ENCODE data around the gene WDR17. TPM values are rescaled to one million over a fixed set of nuclear protein-coding genes. Genes with fewer than 3 reads are reported as not detected.

WDR17 gene
- total RNA-seq, 1 experiment from 2014 or later = 4.4 TPM

DNA sequence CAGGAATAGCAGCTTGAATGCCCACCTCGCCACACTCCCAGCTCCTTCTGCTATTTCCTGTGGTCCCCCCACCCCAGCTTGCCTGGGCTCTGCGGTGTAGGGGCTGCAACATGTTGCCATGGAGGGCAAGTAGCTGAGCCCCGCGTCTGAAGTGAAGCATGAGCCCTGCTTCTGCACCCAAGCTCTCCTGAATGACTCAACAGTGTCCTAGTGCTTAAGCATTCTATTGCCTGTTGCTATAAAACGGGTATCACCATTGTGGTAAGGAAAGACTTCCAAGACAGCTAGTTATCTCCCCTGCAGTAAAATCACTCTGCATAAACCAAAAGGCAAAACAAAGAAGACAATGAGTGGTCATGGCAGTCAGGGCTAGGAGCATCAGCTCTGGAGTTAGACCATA lies 161.1 kb downstream of the WDR17 start (continued):
- TF ChIP-seq, protein P1, sequence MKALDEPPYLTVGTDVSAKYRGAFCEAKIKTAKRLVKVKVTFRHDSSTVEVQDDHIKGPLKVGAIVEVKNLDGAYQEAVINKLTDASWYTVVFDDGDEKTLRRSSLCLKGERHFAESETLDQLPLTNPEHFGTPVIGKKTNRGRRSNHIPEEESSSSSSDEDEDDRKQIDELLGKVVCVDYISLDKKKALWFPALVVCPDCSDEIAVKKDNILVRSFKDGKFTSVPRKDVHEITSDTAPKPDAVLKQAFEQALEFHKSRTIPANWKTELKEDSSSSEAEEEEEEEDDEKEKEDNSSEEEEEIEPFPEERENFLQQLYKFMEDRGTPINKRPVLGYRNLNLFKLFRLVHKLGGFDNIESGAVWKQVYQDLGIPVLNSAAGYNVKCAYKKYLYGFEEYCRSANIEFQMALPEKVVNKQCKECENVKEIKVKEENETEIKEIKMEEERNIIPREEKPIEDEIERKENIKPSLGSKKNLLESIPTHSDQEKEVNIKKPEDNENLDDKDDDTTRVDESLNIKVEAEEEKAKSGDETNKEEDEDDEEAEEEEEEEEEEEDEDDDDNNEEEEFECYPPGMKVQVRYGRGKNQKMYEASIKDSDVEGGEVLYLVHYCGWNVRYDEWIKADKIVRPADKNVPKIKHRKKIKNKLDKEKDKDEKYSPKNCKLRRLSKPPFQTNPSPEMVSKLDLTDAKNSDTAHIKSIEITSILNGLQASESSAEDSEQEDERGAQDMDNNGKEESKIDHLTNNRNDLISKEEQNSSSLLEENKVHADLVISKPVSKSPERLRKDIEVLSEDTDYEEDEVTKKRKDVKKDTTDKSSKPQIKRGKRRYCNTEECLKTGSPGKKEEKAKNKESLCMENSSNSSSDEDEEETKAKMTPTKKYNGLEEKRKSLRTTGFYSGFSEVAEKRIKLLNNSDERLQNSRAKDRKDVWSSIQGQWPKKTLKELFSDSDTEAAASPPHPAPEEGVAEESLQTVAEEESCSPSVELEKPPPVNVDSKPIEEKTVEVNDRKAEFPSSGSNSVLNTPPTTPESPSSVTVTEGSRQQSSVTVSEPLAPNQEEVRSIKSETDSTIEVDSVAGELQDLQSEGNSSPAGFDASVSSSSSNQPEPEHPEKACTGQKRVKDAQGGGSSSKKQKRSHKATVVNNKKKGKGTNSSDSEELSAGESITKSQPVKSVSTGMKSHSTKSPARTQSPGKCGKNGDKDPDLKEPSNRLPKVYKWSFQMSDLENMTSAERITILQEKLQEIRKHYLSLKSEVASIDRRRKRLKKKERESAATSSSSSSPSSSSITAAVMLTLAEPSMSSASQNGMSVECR (CRISPR knock-in tag; IDR thresholded peaks at IDR 0.05; ENCODE audit: borderline replicate concordance) = no peak
- TF ChIP-seq CBFB (CRISPR knock-in tag; IDR thresholded peaks at IDR 0.05; ENCODE audit: low read depth) (no peak), USF2 (CRISPR knock-in tag; IDR thresholded peaks at IDR 0.05) (no peak), ZNF423 (CRISPR knock-in tag; IDR thresholded peaks at IDR 0.05) (no peak)

- H3K36me3 Mint-ChIP-seq = no peaks in the 10 kb centered on the region
- CTCF ChIA-PET = interaction anchor here (1.1 kb wide), 1 partner anchor 47 kb away, joined by 4 read pairs; no protein-coding TSS in a partner anchor
- TF ChIP-seq ATF1 (CRISPR knock-in tag; IDR thresholded peaks at IDR 0.05) = no peak
- TF ChIP-seq, protein P2, sequence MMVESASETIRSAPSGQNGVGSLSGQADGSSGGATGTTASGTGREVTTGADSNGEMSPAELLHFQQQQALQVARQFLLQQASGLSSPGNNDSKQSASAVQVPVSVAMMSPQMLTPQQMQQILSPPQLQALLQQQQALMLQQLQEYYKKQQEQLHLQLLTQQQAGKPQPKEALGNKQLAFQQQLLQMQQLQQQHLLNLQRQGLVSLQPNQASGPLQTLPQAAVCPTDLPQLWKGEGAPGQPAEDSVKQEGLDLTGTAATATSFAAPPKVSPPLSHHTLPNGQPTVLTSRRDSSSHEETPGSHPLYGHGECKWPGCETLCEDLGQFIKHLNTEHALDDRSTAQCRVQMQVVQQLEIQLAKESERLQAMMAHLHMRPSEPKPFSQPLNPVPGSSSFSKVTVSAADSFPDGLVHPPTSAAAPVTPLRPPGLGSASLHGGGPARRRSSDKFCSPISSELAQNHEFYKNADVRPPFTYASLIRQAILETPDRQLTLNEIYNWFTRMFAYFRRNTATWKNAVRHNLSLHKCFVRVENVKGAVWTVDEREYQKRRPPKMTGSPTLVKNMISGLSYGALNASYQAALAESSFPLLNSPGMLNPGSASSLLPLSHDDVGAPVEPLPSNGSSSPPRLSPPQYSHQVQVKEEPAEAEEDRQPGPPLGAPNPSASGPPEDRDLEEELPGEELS (CRISPR knock-in tag; IDR thresholded peaks at IDR 0.05) = no peak
- TF ChIP-seq FOXP1 (CRISPR knock-in tag; IDR thresholded peaks at IDR 0.05; ENCODE audit: borderline replicate concordance) = no peak
- no peak for TF ChIP-seq CBFB (CRISPR knock-in tag; IDR thresholded peaks at IDR 0.05; ENCODE audit: low read depth)
- TF ChIP-seq, protein P3, sequence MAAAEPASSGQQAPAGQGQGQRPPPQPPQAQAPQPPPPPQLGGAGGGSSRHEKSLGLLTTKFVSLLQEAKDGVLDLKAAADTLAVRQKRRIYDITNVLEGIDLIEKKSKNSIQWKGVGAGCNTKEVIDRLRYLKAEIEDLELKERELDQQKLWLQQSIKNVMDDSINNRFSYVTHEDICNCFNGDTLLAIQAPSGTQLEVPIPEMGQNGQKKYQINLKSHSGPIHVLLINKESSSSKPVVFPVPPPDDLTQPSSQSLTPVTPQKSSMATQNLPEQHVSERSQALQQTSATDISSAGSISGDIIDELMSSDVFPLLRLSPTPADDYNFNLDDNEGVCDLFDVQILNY (CRISPR knock-in tag; IDR thresholded peaks at IDR 0.05) = no peak
- no peak for TF ChIP-seq CREB1 (CRISPR knock-in tag; IDR thresholded peaks at IDR 0.05)
- TF ChIP-seq EMX1 (CRISPR knock-in tag; IDR thresholded peaks at IDR 0.05) = no peak
- no peak for TF ChIP-seq MXD4 (CRISPR knock-in tag; IDR thresholded peaks at IDR 0.05; ENCODE audit: borderline replicate concordance)
- no peak for TF ChIP-seq ZNF219 (CRISPR knock-in tag; IDR thresholded peaks at IDR 0.05; ENCODE audit: borderline replicate concordance)
- TF ChIP-seq SP1 (CRISPR knock-in tag; conservative IDR thresholded peaks at IDR 0.05) = no peak
- TF ChIP-seq ZNF423 (CRISPR knock-in tag; IDR thresholded peaks at IDR 0.05) = no peak
- no peak for TF ChIP-seq GABPB1 (CRISPR knock-in tag; IDR thresholded peaks at IDR 0.05)
- TF ChIP-seq ZNF281 (CRISPR knock-in tag; IDR thresholded peaks at IDR 0.05) = no peak
Observed at GRCh38 chr4:176229645-176230044, 164.0 kb downstream of the WDR17 start.

More at GRCh38 chr4:176229645-176230044, 164.0 kb downstream of the WDR17 start:
- DNase-seq (ENCODE audit: low spot score) (no peak), ATAC-seq (no peak)
- peaks cover 18% of the 10 kb centered on the region for H3K4me1 Mint-ChIP-seq
- no peak overlapping the region for H3K27ac Mint-ChIP-seq
- H3K27me3 Mint-ChIP-seq (ENCODE audit: low read depth) = no peaks in the 10 kb centered on the region
- POLR2A ChIA-PET = no interaction called here
- H3K9me3 Mint-ChIP-seq = 0 out of 2 replicates have a peak, but pooled peaks cover 4% of the 10 kb centered on the region
- H3K4me3 Mint-ChIP-seq = no peak overlapping the region

Other genes starting within 250 kb of the WDR17 start
- gene SPATA4, start 129.7 kb downstream of the WDR17 start, total RNA-seq (2021) = not detected in 3 replicates
- gene ASB5, start 203.4 kb downstream of the WDR17 start, total RNA-seq (2021) = 0.18 TPM in 1 of 3 replicates, not detected in the others